ENCODE results near the gene LEUTX. TPM values are rescaled to one million over a fixed set of nuclear protein-coding genes. Genes with fewer than 3 reads are reported as not detected.
A peak's percentile ranks its signal among the peaks of the same experiment; 100 is the strongest.
"Not testable (repeated sequence)": the region's sequence is repeated elsewhere in the genome, so short reads cannot be mapped to it uniquely, and the experiment has no call there.

Gene LEUTX
- total RNA-seq, 1 donor, result not detected

DNA sequence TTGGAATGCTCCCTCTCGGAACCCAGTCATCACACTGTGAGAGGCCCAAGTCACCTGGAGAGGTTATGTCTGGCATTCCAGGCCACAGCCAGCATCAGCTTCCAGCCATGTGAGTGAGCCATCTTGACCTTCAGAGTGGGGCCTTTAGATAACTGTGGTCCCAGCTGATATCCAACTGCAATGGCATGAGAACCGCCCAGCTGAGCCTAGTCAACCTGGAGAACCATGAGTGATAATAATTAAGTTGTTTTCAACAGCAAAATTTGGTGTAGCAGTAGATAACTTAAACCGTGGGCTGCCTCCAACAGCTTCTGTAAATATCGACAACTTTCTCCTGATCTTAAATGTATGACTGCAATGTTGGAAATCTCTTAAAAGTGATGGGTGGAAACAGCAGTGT is 30.7 kb downstream of the LEUTX start:
- DNase-seq (ENCODE audit: insufficient read length, low spot score, missing footprints), result no peak
- no peaks in the 10 kb centered on the region for H3K27me3 ChIP-seq (ENCODE audit: insufficient read depth, low read length)
- TF ChIP-seq, protein P1, sequence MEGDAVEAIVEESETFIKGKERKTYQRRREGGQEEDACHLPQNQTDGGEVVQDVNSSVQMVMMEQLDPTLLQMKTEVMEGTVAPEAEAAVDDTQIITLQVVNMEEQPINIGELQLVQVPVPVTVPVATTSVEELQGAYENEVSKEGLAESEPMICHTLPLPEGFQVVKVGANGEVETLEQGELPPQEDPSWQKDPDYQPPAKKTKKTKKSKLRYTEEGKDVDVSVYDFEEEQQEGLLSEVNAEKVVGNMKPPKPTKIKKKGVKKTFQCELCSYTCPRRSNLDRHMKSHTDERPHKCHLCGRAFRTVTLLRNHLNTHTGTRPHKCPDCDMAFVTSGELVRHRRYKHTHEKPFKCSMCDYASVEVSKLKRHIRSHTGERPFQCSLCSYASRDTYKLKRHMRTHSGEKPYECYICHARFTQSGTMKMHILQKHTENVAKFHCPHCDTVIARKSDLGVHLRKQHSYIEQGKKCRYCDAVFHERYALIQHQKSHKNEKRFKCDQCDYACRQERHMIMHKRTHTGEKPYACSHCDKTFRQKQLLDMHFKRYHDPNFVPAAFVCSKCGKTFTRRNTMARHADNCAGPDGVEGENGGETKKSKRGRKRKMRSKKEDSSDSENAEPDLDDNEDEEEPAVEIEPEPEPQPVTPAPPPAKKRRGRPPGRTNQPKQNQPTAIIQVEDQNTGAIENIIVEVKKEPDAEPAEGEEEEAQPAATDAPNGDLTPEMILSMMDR (IDR thresholded peaks at IDR 0.05; ENCODE audit: extremely low read depth, low read depth, low read length), result no peak
- no peaks in the 10 kb centered on the region for H3K36me3 ChIP-seq (ENCODE audit: insufficient read depth, low read length)
- H2AFZ ChIP-seq (ENCODE audit: low read length), result no peak overlapping the region
- H4K20me1 ChIP-seq (ENCODE audit: insufficient read depth, low read length), result no peaks in the 10 kb centered on the region
- no peaks in the 10 kb centered on the region for H3K4me1 ChIP-seq (ENCODE audit: insufficient read depth, low read length)
- H3K79me2 ChIP-seq (ENCODE audit: insufficient read depth, low read length), result no peaks in the 10 kb centered on the region
- no peaks in the 10 kb centered on the region for H3K9me3 ChIP-seq (ENCODE audit: low read depth, low read length)
- no peak overlapping the region for H3K27ac ChIP-seq (ENCODE audit: low read depth, low read length)
- H3K4me2 ChIP-seq (ENCODE audit: insufficient read depth, low read length), result no peak overlapping the region
- H3K4me3 ChIP-seq (ENCODE audit: insufficient read depth, low read length), result no peak overlapping the region

DNA sequence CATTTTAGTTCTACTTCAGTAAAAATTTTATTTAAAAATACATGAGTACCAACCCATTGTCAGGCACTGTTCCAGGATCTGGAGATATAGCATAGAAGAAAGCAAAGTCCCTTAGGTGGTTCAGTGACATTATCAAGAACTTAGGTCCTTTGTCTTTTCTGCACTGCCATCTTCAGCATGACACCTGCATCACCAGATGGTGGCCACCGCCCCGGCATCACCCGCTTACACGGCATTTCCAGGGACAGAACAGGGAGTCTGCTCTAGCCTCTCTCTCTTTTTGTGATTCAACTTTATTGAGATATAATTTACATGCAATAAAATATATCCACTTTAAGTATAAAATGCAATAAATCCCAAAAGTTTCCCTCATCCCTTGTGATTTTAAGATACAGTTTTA is 31.8 kb downstream of the LEUTX start:
- Histone ChIP-seq H2AFZ (ENCODE audit: low read length) (no peak overlapping the region), H3K36me3 (ENCODE audit: insufficient read depth, low read length) (no peaks in the 10 kb centered on the region), H3K9me3 (ENCODE audit: low read depth, low read length) (no peaks in the 10 kb centered on the region), H3K27ac (ENCODE audit: low read depth, low read length) (no peak overlapping the region), H3K27me3 (ENCODE audit: insufficient read depth, low read length) (no peaks in the 10 kb centered on the region), H3K4me1 (ENCODE audit: insufficient read depth, low read length) (peaks cover 3% of the 10 kb centered on the region), H3K4me2 (ENCODE audit: insufficient read depth, low read length) (no peak overlapping the region), H4K20me1 (ENCODE audit: insufficient read depth, low read length) (no peaks in the 10 kb centered on the region), H3K79me2 (ENCODE audit: insufficient read depth, low read length) (no peaks in the 10 kb centered on the region), H3K4me3 (ENCODE audit: insufficient read depth, low read length) (no peak overlapping the region)
- no peak for DNase-seq (ENCODE audit: insufficient read length, low spot score, missing footprints)
- TF ChIP-seq, protein P1 (IDR thresholded peaks at IDR 0.05; ENCODE audit: extremely low read depth, low read depth, low read length), result no peak

DNA sequence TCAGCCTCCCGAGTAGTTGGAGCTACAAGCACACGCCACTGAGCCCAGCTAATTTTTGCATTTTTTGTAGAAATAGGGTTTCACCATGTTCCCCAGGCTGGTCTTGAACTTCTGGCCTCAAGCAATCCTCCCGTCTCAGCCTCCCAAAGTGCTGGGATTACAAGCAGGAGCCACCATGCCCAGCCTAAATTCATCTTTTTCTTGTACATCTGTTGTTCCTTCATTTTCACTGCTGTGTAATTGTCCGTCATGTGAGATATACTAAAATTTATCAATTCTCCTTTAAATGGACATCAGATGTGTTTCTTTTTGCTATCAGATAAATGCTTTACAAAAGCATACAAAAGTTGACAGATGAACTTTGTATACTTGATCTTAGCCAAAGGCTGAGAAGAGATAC is 32.4 kb downstream of the LEUTX start:
- H3K4me1 ChIP-seq (ENCODE audit: insufficient read depth, low read length), result peaks cover 3% of the 10 kb centered on the region
- no peaks in the 10 kb centered on the region for H3K36me3 ChIP-seq (ENCODE audit: insufficient read depth, low read length)
- no peak overlapping the region for H3K4me2 ChIP-seq (ENCODE audit: insufficient read depth, low read length)
- no peak for DNase-seq (ENCODE audit: insufficient read length, low spot score, missing footprints)
- H2AFZ ChIP-seq (ENCODE audit: low read length), result no peak overlapping the region
- H3K4me3 ChIP-seq (ENCODE audit: insufficient read depth, low read length), result no peak overlapping the region
- no peaks in the 10 kb centered on the region for H3K79me2 ChIP-seq (ENCODE audit: insufficient read depth, low read length)
- TF ChIP-seq, protein P1 (IDR thresholded peaks at IDR 0.05; ENCODE audit: extremely low read depth, low read depth, low read length), result no peak
- no peaks in the 10 kb centered on the region for H3K27me3 ChIP-seq (ENCODE audit: insufficient read depth, low read length)
- H4K20me1 ChIP-seq (ENCODE audit: insufficient read depth, low read length), result no peaks in the 10 kb centered on the region
- H3K9me3 ChIP-seq (ENCODE audit: low read depth, low read length), result no peaks in the 10 kb centered on the region
- H3K27ac ChIP-seq (ENCODE audit: low read depth, low read length), result no peak overlapping the region

DNA sequence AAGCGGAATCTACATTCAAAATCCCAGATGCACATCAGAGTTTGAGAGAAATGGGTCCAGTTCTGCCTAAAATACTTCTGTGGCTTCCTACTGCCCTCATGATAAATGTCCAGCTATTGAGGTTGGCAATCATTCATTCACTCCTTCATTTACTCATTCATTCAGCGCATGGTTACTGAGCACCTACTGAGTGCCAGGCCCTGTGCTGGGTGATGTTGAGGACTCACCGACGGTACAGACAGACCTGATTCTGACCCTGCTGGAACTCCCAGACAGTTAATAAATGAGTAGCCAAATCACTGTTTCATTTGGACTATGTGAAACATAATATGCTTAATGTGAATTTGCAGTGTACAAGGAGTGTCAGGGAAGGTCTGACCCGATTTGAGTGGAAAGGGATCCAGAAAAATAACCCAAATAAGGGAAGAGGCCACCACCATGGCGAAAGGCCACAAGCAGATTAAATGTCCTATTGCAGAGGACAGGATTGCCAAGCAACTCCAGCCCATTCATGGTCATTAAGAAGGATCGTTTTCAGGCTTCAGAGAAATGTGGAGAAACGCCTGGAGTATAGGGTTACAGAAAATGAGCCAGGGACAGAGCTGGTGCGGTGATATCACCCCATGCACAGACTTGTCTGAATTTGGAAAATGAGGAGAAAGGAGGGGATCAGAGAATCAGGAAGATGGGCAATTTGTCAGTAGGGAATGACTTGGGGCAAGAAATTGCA is 34.8 kb downstream of the LEUTX start:
- H3K36me3 ChIP-seq (ENCODE audit: insufficient read depth, low read length), result no peaks in the 10 kb centered on the region
- H4K20me1 ChIP-seq (ENCODE audit: insufficient read depth, low read length), result no peaks in the 10 kb centered on the region
- DNase-seq (ENCODE audit: insufficient read length, low spot score, missing footprints), result peak; percentile 48
- H3K27ac ChIP-seq (ENCODE audit: low read depth, low read length), result no peak overlapping the region
- no peak overlapping the region for H3K4me2 ChIP-seq (ENCODE audit: insufficient read depth, low read length)
- no peaks in the 10 kb centered on the region for H3K79me2 ChIP-seq (ENCODE audit: insufficient read depth, low read length)
- H3K9me3 ChIP-seq (ENCODE audit: low read depth, low read length), result no peaks in the 10 kb centered on the region
- no peaks in the 10 kb centered on the region for H3K27me3 ChIP-seq (ENCODE audit: insufficient read depth, low read length)
- no peak overlapping the region for H2AFZ ChIP-seq (ENCODE audit: low read length)
- no peak overlapping the region for H3K4me3 ChIP-seq (ENCODE audit: insufficient read depth, low read length)
- TF ChIP-seq, protein P1 (IDR thresholded peaks at IDR 0.05; ENCODE audit: extremely low read depth, low read depth, low read length), result no peak
- peaks cover 3% of the 10 kb centered on the region for H3K4me1 ChIP-seq (ENCODE audit: insufficient read depth, low read length)

DNA sequence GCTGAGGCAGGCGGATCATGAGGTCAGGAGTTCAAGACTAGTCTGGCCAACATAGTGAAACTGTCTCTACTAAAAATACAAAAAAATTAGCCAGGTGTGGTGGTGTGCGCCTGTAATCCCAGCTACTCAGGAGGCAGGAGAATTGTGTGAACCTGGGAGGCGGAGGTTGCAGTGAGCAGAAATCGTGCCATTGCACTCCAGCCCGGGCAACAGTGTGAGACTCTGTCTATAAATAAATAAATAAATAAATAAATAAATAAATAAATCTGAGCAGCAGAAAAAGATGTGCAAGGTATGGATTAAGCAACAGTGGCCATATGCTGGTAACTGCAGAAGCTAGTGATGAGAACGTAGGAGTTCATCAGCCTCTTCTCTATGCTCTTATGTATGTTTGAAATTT is 35.5 kb downstream of the LEUTX start:
- not testable (repeated sequence) for H3K4me3 ChIP-seq (ENCODE audit: insufficient read depth, low read length); H2AFZ ChIP-seq (ENCODE audit: low read length); H3K27ac ChIP-seq (ENCODE audit: low read depth, low read length); H3K79me2 ChIP-seq (ENCODE audit: insufficient read depth, low read length); H3K4me2 ChIP-seq (ENCODE audit: insufficient read depth, low read length); H3K27me3 ChIP-seq (ENCODE audit: insufficient read depth, low read length); H3K9me3 ChIP-seq (ENCODE audit: low read depth, low read length); H3K36me3 ChIP-seq (ENCODE audit: insufficient read depth, low read length); H3K4me1 ChIP-seq (ENCODE audit: insufficient read depth, low read length); H4K20me1 ChIP-seq (ENCODE audit: insufficient read depth, low read length); DNase-seq (ENCODE audit: insufficient read length, low spot score, missing footprints)
